HG03039 (cell line): Measurements from ENCODE around the gene OR8A1.
"Not testable (repeated sequence)": the region's sequence is repeated elsewhere in the genome, so short reads cannot be mapped to it uniquely, and the experiment has no call there.

Experiments used
- ATAC-seq: cut with Tn5 transposase; IDR thresholded peaks from one replicate; pipeline ENCODE4 v1.9.1; 2021; ENCODE audit warnings: mild to moderate bottlenecking, moderate library complexity; ENCODE audit not compliant: unreplicated experiment

OR8A1 gene

DNA sequence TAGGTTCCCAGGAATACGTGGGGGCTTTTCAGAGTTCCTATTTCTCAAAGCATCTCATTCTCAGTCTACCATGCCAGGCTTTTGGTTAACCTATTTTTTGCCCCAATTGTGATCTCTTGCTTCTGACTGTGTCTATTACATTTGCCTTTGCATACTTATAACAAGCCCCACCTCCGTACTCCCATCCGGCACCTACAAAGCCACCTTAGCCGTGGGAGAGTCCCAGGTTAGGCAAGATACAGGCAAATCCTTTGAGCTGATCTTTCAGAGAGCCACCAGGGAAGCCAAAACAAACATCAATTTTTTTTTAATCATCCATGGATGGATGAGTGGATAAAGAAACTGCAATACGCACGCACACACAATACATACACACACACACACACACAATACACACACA is 22.8 kb downstream of the OR8A1 start:
- no peak for ATAC-seq

DNA sequence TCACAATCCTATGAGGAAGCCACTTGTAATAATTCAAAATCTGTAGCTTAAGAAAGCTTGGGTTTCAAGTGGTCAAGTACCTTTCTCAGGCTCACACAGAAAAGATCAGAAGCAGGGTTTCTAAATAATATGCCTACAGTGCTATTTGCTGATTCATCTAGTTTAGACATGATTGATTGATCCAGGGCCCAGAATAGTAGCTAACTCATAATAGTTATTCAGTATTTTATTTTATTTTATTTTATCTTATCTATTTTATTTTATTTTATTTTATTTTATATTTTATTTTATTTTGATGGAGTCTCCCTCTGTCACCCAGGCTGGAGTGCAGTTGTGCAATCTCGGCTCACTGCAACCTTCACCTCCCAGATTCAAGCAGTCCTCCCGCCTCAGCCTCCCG is 25.5 kb downstream of the OR8A1 start:
- ATAC-seq, result no peak

DNA sequence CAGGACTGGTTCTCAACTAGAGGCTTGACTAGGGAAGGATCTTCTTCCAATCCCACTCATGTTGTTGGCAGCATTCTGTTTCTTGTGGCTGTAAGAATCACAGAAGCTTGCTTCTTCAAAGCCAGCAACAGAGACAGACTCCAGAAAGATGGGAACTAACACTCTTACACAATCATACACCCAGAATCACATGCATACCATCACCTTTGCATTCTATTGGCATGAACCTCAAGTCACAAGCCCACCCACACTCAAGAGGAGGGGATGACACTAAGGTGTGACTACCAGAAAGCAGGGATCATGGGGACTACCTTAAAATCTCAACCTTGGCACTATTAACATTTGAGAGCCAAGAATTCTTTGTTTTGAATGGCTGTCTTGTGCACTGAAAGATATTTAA is 27.8 kb downstream of the OR8A1 start:
- no peak for ATAC-seq

- ATAC-seq, result no peak
These were observed 31.0 kb downstream of the OR8A1 start for GRCh38 chr11:124600621-124601320.

GRCh38 chr11:124602193-124602592 is 32.4 kb downstream of the OR8A1 start:
- no peak for ATAC-seq

GRCh38 chr11:124602723-124603122 is 32.9 kb downstream of the OR8A1 start:
- ATAC-seq, result not testable (repeated sequence)

DNA sequence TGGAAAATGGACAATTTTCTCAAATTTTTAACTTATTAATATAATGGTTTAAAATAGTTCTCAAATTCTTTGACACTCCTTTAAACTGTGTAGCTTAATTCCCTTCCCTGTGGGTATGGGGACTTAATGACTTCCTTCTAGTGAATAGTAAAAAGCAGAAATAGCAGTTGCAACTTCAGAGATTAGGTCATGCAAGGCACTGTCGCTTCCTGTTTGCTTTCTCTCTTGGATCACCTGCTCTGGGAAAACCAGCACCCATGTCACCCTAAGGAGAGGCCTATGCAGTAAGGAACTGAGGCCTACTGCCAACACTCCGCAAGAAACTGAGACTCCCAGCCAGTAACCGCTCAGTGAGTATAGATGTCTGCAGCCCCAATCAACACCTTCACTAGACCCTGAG is 35.9 kb downstream of the OR8A1 start:
- no peak for ATAC-seq

DNA sequence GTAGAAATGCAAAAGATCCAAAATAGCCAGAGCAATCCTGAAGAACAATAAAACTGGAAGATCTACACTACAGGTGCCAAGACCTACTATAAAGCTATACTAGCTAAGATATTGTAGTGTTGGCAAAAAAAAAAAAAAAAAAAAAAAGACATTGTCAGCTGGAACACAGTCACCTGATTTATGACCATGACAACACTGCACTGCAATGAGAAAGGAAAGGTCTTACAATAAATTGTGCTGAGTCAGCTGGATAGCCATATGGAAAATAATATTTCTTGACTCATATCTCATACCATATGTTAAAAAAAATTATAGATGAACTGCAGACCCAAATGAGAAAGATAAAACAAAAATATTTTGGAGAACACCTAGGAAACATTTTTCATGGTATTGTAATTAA is 38.4 kb downstream of the OR8A1 start:
- ATAC-seq, result no peak

DNA sequence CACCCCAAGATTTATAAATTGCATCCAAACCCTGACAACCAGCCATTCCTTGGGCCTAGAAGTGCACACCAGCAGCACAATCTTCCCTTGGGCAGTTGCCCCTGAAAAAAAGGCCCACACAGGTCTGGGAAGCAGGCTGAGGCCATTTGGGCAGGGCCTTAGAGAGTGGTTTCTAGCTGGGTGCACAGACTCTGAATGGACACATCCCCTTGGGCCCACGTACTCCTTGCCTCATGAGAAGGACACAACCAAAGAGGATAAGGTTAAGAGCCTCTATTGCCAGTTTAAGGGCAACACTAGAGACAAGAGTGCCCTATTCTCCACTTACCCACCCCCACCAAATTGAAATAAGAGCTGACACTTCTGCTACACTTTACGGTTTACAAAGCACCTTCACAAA is 40.5 kb downstream of the OR8A1 start:
- ATAC-seq, result no peak

GRCh38 chr11:124611064-124611463 is 41.3 kb downstream of the OR8A1 start, which contains the start of gene PANX3:
Gene PANX3 (plus strand): TSS chr11:124611428. CDS start chr11:124611557, 129 bp downstream.
- no peak for ATAC-seq

GRCh38 chr11:124612045-124612444 is 42.2 kb downstream of the OR8A1 start:
- no peak for ATAC-seq

- ATAC-seq, result no peak
These were observed 42.9 kb downstream of the OR8A1 start for GRCh38 chr11:124612567-124613246.

DNA sequence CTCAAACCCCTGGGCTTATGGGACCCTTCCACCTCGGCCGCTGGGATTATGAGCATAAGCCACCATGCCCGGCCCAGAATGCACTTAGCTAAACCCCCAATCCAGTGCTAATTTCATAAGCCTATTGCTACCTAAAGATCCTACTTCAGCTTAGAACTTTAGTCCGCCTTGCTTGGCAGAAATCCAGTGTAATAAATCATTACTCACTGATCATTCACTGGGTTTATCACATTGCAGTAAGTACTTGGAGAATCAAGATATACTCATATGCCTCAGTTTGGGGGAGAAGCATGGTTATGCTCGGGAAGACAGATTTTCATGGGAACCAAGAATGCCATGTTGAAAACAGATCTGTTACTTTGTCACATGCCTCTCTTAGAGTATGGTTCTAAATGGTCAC is 49.1 kb downstream of the OR8A1 start:
- no peak for ATAC-seq
